Measurements from ENCODE around the gene ZFP92. TPM values are rescaled to one million over a fixed set of nuclear protein-coding genes. Genes with fewer than 3 reads are reported as not detected.

ZFP92 gene
- total and polyA plus RNA-seq, 10 donors = 0.26 to 3.4 (median 2.0) TPM

- intact Hi-C loops (cut with DNase I; ENCODE audit: low total_unique reads) = no loop called here
- Histone ChIP-seq H3K4me3 (no peak overlapping the region), H3K36me3 (no peaks in the 10 kb centered on the region), H3K9me3 (no peaks in the 10 kb centered on the region), H3K4me1 (peaks cover 0 to 26% (median 14%) of the 10 kb centered on the region in 6 donors), H3K27ac (no peak overlapping the region), H3K27me3 (replicated peaks in 1 of 7) (no peaks in the 10 kb centered on the region)
- WGBS, 5 donors = 76 to 94% (median 86%) methylated on average over 1 to 12 of the region's 12 CpGs; no CpG with 5 or more reads in 1 of the 5 donors
- TF ChIP-seq POLR2AphosphoS5 (IDR thresholded peaks at IDR 0.05) (no peak), POLR2A (IDR thresholded peaks at IDR 0.05) (no peak), CTCF (IDR thresholded peaks at IDR 0.05 in 8 of 11, conservative IDR thresholded peaks at IDR 0.05 in 3 of 11) (no peak)
- DNase-seq = peak; percentile 73
These were observed 2.4 kb upstream of the ZFP92 start for GRCh38 chrX:153408871-153409351.

GRCh38 chrX:153409414-153410101, 1.7 kb upstream of the ZFP92 start:
- no peaks in the 10 kb centered on the region for H3K36me3 ChIP-seq
- TF ChIP-seq CTCF (IDR thresholded peaks at IDR 0.05 in 8 of 11, conservative IDR thresholded peaks at IDR 0.05 in 3 of 11) = no peak
- TF ChIP-seq POLR2AphosphoS5 (IDR thresholded peaks at IDR 0.05) = no peak
- TF ChIP-seq POLR2A (IDR thresholded peaks at IDR 0.05) = no peak
- H3K4me3 ChIP-seq = no peak overlapping the region
- intact Hi-C loops (cut with DNase I; ENCODE audit: low total_unique reads) = no loop called here
- peaks cover 0 to 26% (median 14%) of the 10 kb centered on the region in 6 donors for H3K4me1 ChIP-seq
- no peaks in the 10 kb centered on the region for H3K9me3 ChIP-seq
- no peak overlapping the region for H3K27ac ChIP-seq
- peak; percentile 70 for DNase-seq
- H3K27me3 ChIP-seq (replicated peaks in 1 of 7) = no peaks in the 10 kb centered on the region
- 84 to 93% (median 84%) methylated on average over 20 to 30 of the region's 30 CpGs for WGBS, 5 donors

- Histone ChIP-seq H3K36me3 (no peaks in the 10 kb centered on the region), H3K4me1 (peaks cover 0 to 26% (median 14%) of the 10 kb centered on the region in 6 donors), H3K4me3 (no peak overlapping the region), H3K27me3 (replicated peaks in 1 of 7) (no peaks in the 10 kb centered on the region), H3K9me3 (no peaks in the 10 kb centered on the region), H3K27ac (no peak overlapping the region)
- WGBS, 5 donors = 77 to 90% (median 86%) methylated on average over 9 to 15 of the region's 15 CpGs
- TF ChIP-seq POLR2A (IDR thresholded peaks at IDR 0.05) (no peak), POLR2AphosphoS5 (IDR thresholded peaks at IDR 0.05) (no peak), CTCF (IDR thresholded peaks at IDR 0.05 in 8 of 11, conservative IDR thresholded peaks at IDR 0.05 in 3 of 11) (no peak)
- peak; percentile 72 for DNase-seq
- intact Hi-C loops (cut with DNase I; ENCODE audit: low total_unique reads) = no loop called here
These were observed 899 bp upstream of the ZFP92 start for GRCh38 chrX:153410373-153410772.

- no peaks in the 10 kb centered on the region for H3K9me3 ChIP-seq
- no peaks in the 10 kb centered on the region for H3K27me3 ChIP-seq (replicated peaks in 1 of 7)
- H3K4me3 ChIP-seq = peak overlapping the region in 6 of 8 donors; percentile 39 to 75 (median 46)
- peaks cover 0 to 26% (median 14%) of the 10 kb centered on the region in 6 donors for H3K4me1 ChIP-seq
- intact Hi-C loops (cut with DNase I; ENCODE audit: low total_unique reads) = no loop called here
- no peak for TF ChIP-seq CTCF (IDR thresholded peaks at IDR 0.05 in 8 of 11, conservative IDR thresholded peaks at IDR 0.05 in 3 of 11)
- no peak for TF ChIP-seq POLR2AphosphoS5 (IDR thresholded peaks at IDR 0.05)
- no peak for TF ChIP-seq POLR2A (IDR thresholded peaks at IDR 0.05)
- peak overlapping the region in 1 of 8 donors; percentile 24 for H3K27ac ChIP-seq
- DNase-seq = no peak
- no peaks in the 10 kb centered on the region for H3K36me3 ChIP-seq
- 54 to 67% (median 62%) methylated on average over 9 to 12 of the region's 12 CpGs for WGBS, 5 donors
These were observed 401 bp upstream of the ZFP92 start for GRCh38 chrX:153410888-153411254.
